Measurements from ENCODE around the gene EVI5. TPM values are rescaled to one million over a fixed set of nuclear protein-coding genes. Genes with fewer than 3 reads are reported as not detected.
"Not testable (repeated sequence)": the region's sequence is repeated elsewhere in the genome, so short reads cannot be mapped to it uniquely, and the experiment has no call there.

The EVI5 gene
- total RNA-seq, 1 donor from 2014 or later: 1.4 TPM

GRCh38 chr1:92795166-92795565 lies 10.3 kb upstream of the EVI5 start:
- intact Hi-C loops (cut with micrococcal nuclease): no loop called here

GRCh38 chr1:92792340-92792782 lies 7.5 kb upstream of the EVI5 start:
- intact Hi-C loops (cut with micrococcal nuclease): no loop called here

GRCh38 chr1:92791487-92792066 lies 6.7 kb upstream of the EVI5 start:
- intact Hi-C loops (cut with micrococcal nuclease): no loop called here

DNA sequence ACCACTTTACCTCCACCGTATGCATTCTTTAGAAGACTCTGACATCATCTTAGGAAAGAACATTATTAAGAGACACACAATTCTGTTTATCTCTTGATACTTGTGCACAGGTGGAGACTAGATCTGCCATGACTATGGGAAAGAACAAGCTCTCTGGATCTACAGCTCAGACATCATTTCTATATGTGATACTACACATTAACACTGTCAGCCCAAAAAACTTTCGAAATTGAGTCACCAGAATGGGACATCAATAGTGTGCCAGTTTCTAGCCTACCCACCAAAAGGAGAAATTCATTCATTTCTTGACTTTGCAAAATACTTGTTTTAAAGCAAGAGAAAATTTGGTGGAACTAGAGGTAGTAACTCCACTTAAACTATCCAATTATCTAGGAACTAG lies 6.0 kb upstream of the EVI5 start:
- intact Hi-C loops (cut with micrococcal nuclease): no loop called here

DNA sequence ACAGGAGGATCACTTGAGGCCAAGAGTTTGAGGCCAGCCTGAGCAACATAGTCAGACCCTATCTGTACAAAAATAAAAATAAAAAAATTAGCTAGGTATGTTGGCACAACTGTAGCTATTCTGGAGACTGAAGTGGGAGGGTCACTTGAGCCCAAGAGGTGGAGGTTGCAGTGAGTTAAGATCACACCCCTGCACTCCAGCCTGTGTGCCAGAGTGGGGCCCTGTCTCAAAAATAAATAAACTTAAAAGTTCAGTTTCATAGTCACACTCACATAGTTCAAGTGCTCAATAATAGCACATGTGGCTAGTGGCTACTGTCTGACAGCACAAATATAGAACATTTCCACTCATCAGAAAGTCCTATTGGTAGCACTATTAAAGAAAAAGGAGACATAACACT lies 5.2 kb upstream of the EVI5 start:
- intact Hi-C loops (cut with micrococcal nuclease): no loop called here

GRCh38 chr1:92786111-92786901 lies 1.4 kb upstream of the EVI5 start:
- intact Hi-C loops (cut with micrococcal nuclease): loop anchor here (10.0 kb wide), 1 partner anchor 302 kb away; the partner anchor contains the start of gene GFI1

GRCh38 chr1:92784021-92784638 lies 778 bp downstream of the EVI5 start:
- intact Hi-C loops (cut with micrococcal nuclease): loop anchor here (1.0 to 10.0 kb wide), 3 partner anchors 34 to 299 kb away; partner anchors contain the start of gene GFI1

DNA sequence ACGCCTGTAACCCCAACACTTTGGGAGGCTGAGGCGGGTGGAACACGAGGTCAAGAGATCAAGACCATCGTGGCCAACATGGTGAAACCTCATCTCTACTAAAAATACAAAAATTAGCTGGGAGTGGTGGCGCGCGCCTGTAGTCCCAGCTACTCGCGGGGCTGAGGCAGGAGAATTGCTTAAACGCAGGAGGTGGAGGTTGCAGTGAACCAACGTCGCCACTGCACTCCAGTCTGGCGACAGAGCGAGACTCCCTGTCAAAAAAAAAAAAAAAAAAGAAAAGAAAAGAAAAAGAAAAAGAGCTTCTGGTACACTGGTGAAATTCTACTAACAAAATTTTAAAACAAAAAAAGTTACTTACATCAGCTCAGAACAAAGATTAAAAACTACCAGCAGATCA lies 1.4 kb downstream of the EVI5 start:
- intact Hi-C loops (cut with micrococcal nuclease): loop anchor here (10.0 kb wide), 1 partner anchor 299 kb away; the partner anchor contains the start of gene GFI1

DNA sequence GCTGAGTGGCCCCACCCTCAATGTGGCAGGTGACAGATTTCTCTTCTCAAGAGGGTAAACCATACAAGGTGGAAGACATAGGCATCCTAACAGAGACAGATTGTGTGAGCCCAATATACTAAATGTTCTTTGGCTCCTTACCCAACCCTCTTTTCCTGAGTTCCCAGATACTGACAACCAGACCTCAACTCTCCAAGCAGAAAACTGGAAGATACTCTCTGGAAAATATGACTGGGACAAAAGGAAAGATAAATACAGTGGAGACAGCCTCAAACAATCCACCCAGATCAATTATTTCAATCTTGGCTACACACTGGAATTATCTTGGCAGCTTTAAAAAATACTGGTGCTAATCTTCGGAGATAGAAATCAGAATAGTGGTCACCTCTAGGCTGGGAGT lies 6.5 kb downstream of the EVI5 start:
- intact Hi-C loops (cut with micrococcal nuclease): no loop called here

DNA sequence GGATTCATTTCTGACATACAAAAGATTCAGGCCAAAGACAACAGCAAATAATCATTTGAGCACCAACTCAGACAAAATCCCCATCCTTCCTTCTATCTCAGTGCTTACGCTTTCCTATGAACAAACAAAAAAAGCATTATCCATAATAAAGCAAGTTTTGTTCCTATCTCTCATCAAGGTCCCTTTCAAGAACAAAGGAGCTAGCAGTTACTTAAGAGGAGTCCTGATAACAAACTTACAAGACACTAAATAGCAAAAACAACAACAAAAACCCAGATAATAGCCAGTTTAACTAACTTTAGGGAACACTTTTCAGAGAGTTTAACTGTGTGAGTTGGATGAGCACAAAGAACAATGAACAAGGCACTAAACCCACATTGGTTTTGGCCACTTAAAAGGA lies 10.5 kb downstream of the EVI5 start:
- intact Hi-C loops (cut with micrococcal nuclease): no loop called here

- intact Hi-C loops (cut with micrococcal nuclease): not testable (repeated sequence)
Observed at GRCh38 chr1:92773749-92774148, 11.2 kb downstream of the EVI5 start.

DNA sequence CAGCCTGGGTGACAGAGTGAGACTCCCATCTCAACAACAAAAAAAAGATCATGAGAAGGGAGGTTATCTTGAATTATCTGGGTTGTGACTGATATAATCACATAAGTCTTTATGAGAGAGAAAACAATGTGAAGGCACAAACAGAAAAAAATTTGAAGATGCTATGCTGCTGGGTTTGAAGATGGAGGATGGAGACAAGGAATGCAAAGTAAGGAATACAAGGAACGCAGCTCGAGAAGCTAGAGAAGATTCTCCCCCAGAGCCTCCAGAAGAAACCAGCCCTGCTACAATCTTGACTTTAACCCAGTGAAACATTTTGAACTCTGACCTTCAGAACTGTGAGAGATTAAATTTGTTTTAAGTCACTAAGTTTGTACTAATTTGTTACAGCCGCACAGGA lies 15.1 kb downstream of the EVI5 start:
- intact Hi-C loops (cut with micrococcal nuclease): no loop called here

- intact Hi-C loops (cut with micrococcal nuclease): no loop called here
Observed at GRCh38 chr1:92768915-92769314, 16.0 kb downstream of the EVI5 start.

DNA sequence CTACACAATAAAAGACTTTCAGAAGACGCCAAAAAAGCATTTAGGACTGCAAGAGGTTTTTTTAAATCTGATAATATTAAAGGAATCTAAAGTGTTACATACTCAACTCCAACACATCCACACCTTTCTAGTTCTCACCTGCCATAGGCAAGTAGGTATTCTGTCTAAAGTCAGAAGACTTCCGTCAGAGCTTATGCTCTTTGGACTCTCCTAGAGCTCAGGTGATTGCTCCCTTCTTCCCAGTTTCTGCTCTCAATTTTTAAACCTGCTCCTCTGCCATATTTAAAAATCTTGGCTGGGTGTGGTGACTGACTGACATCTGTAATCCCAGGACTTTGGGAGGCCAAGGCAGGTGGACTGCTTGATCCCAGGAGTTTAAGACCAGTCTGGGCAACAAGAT lies 16.6 kb downstream of the EVI5 start:
- intact Hi-C loops (cut with micrococcal nuclease): no loop called here

DNA sequence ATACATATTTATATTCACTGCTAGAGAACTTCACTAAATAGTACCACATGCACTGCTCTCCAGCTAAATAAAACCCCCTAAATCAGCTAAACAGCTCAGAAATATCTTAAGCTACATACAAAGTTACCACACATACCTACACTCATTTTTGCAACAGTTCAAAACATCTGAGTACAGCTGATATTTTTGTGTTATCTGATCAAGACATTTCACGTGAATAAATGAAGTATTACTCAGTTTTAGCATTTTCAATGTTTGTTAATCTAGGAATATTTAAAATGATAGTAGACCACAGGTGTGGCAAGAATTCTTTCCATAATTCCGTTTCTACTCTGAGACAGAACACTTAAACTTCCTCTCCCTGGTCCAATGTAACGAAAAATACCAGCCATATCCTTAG lies 20.8 kb downstream of the EVI5 start:
- intact Hi-C loops (cut with micrococcal nuclease): no loop called here

GRCh38 chr1:92762355-92762754 lies 22.6 kb downstream of the EVI5 start:
- intact Hi-C loops (cut with micrococcal nuclease): no loop called here

- intact Hi-C loops (cut with micrococcal nuclease): no loop called here
Observed at GRCh38 chr1:92759361-92759760, 25.5 kb downstream of the EVI5 start.

GRCh38 chr1:92756537-92756936 lies 28.4 kb downstream of the EVI5 start:
- intact Hi-C loops (cut with micrococcal nuclease): no loop called here

DNA sequence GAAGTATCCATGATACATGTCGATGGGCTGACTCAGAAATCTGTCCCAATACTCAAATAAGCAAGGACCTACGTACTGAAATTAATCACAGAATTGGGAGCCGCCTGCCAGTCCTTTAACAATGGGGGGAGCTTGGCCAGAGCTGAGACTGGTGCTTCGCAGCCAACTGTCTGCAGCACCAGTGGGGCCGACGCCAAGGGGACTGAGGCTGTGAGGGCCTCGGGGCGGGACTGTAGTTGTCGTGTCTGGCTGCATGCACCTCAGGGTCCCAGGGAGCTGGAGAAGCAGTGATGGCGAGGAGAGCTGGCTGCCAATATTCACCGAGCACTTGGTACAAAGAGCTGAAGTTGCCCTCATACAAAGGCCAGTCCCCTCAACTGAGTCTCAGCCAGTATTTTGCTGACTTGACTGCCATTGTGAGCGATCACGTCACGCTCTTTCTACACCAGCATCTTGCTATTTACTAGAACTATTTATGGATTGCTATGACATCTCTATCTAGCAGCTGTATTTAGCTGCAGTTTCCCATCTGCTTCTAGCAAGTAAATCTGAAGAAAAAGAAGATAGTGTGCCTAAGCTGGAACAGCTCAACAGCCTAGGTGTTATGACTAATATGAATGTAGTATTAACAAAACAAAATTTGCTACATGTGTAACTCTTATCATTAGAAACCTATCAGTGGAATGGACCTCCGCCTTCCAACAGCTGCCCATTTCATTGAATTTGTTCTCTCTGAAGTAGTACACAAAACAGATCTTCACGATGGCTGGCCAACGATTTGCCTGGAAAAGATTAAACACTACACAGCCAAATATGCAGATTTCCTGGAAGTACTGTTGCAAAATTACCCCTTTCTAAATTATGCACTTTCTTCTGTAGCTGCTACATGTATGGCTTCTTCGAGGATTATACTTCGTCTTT lies 29.1 kb downstream of the EVI5 start:
- intact Hi-C loops (cut with micrococcal nuclease): no loop called here

- intact Hi-C loops (cut with micrococcal nuclease): no loop called here
Observed at GRCh38 chr1:92754719-92755050, 30.2 kb downstream of the EVI5 start.

DNA sequence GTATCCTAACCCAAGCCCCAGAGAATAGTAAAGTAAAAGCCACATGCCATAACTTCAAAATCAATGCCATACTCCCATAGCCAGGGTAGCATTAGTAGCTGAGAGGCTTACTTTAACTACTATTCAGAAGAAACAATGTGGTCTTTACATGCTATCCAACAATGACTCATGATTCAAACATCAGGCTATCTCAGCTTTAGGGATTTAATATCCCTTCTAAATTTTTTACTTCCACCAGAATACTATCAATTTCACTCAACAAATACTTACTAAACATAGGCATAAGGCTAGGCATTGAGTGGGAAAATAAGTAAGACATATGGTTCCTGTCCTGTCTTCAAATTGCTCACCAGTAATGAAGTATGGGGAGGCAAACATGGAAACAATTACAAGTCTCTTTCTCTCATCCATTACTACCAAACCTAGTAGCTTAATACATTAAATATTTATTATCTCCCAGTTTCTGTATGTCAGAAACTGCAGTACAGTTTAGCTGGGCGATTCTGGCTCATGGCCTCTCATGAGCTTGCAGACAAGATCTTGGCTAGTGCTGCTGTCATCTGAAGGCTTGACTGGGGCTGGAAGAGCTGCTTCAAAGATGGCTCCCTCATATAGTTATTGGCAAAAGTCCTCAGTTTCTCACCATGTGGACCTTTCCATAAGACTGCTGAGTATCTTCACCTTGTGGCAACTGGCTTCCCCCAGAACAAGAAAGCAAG lies 30.7 kb downstream of the EVI5 start:
- intact Hi-C loops (cut with micrococcal nuclease): no loop called here
